Right renal pelvis (tissue), 4 donors: ENCODE results near the gene TBX21. TPM values are rescaled to one million over a fixed set of nuclear protein-coding genes. Genes with fewer than 3 reads are reported as not detected.

ENCODE experiments used
- DNase-seq, 4 donors: peaks; one replicate each; pipeline ENCODE4 v3.0.0-alpha.2; 2013; ENCODE audit warnings: low read depth in 4 of 4, low spot score in 3 of 4, missing footprints in 1 of 4
- polyA plus RNA-seq, 4 donors: library from polyadenylated mRNA; unstranded; fragments of 120-200 nt; gene quantifications; one replicate each; pipeline ENCODE4 v1.2.1, GENCODE V29; 2013; ENCODE audit not compliant: insufficient read length in 4 of 4

TBX21 gene
- polyA plus RNA-seq, 4 donors: 0.05 to 0.37 (median 0.11) TPM

DNA sequence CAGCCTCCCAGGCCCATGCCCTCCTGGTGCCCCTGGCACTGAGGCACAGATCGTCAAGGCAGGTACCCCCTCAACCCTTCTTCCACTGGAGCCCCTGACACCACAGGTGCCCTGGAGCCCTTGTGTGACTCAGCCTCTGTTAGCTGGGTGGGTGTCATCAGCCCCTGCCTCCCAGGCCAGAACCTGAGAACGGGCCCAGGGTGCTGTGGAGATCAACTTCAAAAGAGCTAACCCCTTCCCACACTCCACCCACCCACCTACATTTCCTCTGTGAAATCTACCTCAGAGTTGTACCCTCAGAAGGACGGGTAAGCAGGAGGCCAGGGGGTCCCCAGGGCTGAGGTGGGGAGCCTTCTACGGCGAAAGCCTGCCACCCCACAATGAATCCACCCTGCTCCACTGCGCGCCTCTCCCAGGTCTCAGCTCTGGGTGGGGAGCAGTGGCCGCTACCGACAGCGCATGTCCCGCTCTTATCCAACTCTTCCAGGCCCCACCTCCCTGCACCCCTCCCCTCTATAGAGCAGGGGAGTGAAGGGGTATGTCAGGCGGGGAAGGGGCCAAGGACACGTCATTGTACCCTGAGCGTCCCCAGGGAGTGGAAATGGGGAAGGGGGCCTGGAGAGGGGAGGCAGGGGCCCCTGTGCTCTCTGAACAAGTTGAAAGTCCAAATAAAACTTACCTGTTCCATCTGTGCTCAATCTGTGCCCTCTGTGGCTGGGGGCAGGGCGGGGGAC is 21.5 kb upstream of the TBX21 start:
- no peak for DNase-seq

DNA sequence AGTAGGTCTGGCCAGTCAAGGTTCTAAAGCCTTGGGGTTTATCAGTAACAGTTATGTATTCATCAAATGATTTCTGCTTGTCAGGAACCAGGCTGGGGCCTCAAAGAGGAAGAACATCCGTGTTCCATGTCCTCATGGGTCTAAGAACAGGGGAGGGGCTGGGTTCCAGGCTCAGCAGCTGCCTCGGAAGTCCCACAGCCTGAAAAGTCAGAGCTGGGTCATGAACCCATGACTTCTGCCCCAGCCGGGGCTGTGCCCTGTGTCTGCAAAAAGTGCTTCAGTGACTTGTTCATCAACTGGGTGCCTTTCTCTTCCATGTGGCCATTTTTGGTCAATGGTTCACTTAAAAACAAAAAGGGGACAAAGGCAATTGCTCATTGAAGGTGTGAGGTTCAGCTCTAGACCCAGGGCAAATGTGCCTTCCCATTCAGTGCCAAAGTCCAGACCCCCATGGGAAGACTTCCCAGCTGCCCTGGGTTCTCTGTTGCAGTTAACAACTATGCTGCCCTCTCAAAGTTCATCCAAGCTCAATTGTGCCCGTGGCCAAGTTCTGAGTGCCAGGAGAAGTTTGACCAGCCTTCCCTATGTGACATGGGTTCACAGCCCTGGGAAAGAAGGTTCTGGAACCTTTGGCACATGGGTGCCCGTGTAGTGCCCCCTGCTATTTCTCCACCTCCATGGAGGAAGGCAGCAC is 20.6 kb upstream of the TBX21 start:
- DNase-seq: no peak

DNA sequence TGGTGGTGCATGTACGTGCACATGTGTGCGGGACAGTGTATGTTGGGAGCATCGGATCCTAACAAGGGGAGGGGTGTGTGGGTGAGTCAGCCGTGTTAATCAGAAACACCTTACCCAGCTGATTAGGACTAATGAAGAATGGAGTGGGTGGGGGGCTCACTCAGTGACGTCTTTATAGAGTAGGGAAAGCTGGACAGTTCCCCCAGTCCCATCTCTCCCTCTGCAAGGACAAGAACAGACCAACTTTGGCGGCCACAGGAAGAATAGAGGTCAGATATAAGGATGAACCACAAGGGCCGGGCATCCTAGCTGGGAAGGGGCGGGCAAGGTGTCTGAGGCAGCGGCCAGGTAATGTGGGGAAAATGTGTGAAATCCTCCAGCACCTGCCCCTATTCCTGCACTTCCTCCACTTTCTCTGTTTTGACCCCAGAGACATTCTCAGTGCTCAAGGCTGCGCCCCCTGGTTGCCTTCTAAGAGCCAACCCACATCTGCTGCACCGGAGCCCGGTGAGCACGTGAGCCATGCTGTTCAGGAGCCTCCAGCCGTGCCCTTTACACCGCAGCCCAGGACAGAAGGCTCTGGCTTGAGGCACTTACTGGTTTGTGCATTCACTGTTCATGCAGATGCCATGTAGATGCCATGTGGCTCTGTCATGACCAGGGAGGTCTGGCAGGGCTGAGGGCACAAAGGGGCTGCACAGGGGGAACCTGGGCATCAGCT is 18.9 kb upstream of the TBX21 start:
- DNase-seq: no peak

DNA sequence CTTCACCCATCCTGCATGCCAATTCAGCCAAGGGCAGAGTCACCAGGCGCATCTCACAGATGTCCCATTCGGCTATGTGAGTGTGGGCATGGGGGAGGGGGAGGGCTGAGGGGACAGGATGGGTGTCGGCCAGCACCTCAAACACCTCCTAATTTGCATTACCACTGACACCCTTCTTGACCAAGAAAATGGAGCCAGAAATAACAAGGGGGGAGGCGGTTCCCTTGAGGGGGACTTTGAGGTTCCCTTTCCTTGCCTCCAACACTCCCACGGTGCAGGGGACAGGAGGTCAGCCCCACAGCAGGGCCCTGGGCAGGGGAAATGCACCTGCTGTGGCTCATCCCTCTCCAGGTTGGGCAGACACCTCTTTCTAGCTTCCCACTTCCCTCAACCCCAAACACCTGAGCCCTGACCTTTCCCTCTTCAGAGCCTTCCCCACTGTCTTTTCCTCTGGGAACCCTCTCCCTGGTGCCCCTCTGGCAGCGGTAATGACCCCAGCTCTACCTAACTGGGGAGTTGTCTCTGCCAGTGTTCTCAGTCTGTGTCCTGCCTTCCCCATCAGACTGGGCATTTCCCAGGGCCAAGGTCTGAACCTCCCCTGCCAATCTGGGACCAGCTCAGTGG is 18.2 kb upstream of the TBX21 start:
- DNase-seq: no peak

DNA sequence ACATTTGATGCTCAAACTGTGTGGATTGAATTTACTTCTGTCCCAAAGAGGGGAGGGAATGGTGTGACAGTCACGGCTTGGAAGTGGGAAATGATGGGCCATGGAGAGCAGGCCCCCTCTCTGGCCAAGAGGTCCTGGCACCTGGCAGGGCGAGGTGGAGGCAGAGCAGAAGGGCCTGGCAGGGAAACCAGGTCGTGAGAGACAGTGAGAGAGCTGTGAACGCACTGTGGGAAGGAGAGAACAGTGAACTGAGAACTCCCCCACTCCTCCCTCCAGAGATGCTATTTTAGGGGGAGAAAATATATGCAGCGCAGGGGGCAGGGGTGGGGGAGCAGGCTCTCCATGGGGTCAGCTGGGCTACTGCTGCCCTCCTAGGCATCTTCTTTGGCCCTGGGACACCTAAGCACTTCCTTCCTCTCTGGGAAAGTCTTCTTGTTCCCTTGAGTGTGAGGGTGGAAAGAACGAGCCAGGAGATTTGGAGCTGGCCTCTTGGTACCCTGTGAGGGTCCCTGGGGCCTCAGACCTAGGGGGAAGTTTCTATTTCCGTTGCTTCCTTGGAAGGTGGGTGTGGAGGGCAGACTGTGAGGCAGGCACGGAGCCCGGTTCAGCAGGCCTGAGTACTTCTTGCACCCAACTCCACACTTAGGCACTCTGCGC is 17.2 kb upstream of the TBX21 start:
- no peak for DNase-seq

DNA sequence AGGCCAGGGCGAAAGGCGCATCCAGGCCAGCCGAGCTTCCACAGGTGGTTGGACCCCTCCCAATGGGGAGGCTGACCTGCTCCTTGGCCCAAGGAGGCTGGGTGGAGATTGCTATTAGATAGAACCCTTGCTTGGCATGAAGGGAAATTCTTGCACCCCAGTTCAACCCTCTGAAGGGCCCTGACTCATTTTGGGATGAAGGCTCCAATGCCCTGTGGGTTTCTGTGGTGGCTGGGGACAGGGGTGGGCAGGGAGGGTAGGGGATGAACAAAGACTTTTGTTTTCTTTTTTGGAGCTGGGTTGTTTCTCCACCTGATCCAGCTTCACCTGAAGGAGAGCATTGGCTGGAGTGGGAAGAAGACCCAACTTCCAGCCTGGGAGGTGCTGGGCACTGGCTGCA is 16.7 kb upstream of the TBX21 start:
- no peak for DNase-seq

DNA sequence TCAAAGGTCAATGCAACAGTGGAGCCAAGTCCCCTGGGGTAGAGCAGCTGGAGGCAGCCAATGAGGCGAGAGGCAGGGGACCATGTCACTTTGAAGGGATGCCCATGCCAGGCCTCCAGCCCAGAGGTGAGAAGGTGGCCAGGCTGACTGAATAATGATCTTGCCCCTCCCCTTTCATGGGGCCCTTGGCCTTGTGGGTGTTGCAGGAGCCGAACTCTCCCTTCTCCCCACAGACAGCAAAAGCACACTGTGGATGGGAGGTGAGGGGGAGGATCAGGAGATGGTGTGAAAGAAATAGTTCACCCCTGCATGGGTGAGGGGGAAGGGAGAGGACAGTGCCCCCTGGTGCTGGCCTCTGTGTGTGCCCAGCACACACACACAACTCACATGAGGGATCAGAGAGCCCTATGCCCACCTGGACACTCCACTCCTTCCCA is 15.8 kb upstream of the TBX21 start:
- DNase-seq: no peak

DNA sequence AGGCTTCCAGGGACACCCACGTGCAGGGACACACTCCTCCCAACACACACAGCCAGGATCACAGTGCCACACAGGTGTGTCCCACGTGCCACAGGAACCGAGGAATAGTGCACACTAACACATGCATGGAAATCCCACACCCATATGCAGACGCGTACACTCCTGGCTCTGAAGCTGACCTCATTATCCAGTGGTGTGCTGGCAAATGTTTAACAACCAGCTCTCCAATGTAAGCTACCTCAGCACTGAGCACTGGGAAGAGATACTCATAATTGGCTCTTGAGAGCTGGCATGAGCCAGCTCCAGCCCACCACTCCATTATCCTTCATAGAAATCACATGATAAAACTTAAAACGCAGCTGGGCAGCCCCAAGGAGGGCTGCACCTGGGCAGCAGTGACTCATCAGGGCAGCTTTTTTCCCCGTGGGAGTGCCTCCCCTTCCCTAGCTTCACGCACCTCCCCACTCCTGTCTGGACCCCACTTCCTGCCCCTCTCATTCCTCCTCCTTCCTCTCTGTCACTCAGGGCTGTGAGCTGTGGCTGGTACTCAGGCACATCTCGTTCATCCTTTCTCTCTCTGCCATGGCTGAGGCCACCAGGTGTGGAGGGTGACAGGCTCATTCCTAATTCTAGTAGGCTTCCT is 14.9 kb upstream of the TBX21 start:
- DNase-seq: no peak

DNA sequence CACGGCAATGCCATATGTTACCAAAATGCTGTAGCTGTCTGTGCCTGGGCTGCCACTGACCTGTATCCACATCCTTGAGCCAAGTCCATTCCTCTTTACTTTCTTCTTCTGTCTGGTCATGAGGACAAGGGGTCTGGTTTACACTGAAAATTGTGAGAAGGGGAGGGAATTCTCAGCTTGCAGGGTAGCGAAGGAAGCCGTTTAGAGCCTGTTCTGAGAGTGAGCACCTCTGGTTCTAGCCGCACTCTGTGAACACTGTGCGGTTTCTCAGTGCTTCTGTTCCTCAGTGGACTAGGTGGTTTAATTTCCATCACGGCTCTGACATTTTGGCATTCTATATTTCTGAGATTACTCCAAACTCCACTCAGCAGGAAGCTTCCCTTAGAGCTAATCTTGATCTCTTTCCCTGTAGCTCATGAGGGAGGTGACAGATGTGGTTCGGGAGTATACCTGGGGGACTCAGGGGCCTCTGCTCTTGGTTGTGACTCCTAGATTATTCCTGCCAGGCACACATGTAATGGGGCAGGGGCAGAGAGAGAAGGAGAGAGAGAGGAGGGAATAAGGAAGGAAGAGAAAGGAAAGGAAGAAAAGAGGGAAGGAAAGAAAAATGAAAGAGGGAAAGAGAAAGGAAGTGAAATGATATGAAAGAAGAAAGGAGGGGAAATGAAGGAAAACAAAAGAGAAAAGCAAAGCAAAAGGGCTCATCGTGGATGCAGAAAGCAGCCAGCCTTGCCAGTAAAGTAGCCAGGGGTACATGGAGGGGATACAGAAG is 14.2 kb upstream of the TBX21 start:
- DNase-seq: no peak

DNA sequence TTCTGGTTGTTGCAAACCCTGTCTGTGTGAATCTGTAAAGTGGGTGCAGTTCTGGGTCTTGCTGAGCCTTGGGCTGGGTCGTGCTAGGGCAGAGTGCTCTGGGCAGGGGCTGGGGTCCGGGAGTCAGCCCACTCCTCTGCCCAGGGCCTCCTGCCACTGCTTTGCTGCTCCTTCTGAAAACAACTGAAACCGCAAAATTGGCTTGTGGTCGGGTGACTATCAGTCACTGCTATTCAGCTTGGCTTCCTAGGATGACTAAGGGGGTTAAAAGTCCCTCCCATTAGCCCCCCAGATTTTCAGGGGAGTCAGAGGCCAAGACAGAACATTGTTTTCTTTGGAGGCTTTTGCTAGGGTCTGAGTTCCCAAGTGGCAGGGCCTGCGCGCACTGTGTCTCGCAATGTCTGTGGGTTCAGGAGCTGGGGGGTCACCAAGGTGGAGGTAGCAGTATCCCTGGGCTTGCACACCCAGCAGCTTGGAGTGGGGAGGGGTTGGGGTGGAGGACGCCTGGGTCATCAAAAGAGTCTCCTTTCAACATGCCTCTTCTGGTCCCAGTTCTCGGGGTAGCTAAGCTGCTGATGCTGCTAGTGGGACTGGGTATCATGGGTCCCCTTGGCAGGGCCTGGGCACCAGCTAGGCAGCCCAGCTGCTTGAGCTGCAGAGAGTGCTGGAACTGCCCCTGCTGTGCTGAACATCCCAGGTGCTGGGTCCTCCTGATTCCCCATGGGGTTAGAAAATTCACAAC is 13.5 kb upstream of the TBX21 start:
- DNase-seq: no peak

DNA sequence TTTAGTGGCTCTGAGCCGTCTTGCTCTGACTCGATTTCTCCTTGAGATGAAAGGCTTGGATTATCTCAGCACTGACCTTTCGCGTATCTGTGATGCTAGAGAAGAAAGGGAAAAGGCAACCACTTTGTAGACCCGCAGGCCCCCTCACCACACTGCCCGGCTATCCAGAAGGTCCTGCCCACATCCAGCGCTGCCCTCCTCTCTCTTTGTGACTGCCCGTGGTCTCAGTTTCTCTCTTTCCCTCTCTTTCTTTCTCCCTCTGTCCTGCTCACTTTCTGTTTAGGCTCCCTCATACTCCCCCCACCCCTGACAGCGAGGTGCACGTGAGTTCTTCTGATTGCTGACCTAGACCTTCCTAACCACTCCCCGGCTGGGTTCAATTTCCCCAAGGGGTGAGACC is 12.8 kb upstream of the TBX21 start:
- no peak for DNase-seq

DNA sequence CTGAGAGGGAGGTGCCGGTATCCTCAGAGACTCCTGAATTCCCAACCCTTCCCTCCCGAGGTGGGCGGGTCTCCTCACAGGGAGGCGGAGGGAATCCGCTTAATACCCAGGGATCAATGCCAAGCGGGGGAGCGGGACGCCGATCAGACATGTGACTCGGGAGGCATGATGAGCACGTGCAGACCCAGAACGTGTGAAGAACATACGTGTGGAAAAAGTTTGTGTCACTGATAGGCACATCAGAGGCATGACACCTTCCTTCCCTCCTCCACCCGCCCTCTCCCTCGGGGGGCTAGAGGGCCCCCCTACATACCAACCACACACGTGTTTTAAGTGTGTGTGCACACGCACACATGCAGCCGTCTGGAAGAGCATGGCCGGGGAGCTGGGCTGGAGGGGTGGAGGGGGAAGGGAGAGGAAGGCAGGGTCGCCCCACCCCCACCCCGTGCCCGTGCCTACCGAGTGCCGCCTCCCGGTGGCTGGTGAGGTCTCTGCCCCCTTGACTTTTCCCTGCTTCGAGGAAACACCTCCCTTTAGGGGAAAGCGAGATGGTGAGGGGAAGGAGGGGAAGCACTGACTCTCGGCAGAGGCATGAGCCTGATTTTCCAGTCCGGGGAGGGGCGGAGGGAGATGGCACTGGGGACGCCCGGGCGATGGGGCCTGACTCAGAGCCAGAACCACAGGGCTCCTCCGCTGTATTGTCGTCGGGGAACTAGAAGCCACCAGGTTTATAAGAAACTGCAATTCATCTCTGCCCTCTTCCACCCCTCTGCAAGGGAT is 12.1 kb upstream of the TBX21 start:
- DNase-seq: no peak

DNA sequence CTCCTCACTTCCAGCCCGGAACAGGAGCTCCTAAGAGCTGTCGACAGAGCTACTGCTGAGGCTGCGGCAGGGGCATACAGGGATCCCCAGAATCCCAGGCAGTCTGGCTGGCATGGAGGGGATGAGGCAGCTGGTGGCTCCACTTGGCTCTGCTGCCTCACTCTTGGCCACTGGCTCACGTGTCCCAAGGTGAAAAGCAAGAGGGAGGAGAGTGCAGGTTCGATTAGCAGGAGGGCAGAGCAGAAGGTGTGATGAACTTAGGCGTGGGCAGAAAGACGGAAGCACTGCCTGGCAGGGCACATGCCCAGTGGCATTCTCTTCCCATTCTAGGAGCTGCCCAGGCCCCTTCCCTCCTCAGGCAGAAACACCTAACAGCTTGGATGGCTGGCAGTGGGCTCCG is 11.3 kb upstream of the TBX21 start:
- no peak for DNase-seq

DNA sequence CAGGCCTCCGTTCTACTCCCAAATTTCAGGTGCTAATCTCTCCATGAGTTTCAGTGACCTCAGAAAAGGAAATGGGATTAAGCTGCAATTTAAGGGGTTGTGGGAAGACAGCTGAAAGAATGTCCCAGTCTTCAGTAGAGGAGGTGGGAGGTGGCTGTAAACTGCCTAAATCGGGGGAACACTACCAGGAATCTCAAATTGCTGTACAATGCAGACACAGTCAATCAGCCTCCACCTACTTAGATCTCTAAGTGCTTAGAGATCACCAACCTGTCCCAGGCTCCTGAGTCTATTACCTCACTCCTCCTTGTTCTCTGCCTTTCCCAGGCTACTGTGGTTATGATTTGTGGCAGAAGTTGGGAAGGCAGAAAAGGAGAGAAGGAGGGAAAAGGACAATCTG is 8.3 kb upstream of the TBX21 start:
- DNase-seq: no peak

DNA sequence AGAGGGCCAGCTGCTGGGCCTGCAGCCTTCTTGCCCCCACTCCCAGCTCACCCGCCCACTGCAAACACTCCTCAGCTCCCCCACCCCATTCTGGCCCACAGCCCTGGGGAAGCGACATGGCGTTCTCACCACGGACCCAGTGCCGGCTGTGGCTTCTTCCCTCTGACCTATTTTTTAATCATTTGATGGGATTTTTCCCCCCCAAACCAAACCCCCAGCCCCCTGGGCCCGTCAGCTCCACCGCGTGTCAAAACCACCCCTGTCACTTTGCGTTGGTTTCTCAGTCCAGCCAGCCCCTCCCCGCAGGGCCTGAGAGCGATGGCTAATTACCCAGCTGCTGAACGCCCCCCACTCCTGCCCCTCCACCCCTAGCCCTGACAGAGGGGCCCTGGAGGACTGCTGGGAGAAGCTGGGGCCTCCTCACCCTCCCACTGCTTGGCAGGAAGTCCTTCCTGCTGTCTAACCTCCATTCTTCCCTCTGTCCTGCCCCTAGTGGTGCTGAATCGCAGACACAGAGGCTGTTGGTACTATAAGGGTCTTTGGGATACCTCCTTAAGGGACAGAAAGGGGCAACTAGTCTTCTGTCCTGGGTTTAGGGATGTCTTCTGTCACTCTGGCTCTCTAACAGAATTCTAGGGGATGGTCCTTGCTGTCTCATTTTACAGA is 7.5 kb upstream of the TBX21 start:
- DNase-seq: no peak

DNA sequence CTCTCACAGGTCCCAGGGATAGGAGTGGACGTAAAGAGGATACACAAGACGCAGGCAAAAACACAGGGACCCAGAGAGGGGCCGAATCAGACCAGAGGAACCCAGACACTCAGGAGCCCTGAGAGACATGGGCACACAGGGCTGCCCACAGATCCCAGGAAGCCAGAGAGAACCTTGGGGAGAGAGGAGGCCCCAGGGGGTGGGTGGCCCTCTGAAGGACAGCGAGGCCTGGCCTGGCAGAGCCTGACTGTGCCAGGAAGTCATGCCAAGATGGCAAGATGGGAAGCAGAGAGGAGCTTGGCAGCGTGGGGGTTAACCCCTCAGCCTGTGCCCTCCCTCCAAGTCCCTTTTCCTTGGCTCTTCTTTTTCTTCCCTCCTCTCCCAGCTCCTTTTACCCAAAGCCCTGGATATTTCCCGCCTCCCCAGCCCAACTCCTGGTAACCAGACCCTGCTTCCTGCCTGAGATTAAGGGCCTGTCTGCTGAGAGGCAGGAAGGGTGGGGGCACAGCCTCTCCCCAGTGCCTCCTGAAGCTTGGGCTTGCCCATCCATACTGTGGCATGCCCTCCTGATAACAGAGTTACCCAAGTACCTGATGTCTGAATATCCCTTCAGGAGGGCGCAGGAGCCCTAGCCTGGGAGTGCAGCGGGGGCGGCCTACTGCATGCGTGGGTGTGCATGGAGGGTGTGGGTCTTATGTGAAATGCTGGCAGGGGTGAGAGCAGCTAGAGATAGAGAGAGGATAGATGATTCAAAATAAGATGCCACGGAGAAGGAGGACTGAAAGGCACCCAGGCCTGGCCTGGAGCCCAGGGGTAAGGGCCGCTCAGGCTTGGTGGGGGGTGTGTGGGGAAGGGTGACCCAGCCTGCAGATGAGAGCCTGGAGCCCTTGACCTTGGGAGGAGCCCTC is 6.0 kb upstream of the TBX21 start:
- no peak for DNase-seq

DNA sequence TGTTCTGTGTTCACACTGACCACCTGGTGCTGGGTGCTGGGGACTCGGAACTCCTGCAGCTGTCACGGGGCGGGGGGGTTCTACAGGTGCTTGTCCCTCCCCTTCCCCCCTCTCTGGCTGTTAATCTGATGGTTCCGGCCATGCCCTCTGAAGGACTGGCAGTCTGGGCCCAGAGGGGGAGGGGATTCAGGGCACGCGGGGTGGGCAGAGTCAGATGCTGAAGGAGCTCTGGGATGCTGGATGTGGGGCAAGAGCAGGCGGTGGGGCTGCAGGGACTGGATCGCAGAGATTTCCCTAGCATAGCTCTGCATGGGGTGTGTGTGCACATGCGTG is 5.4 kb upstream of the TBX21 start:
- DNase-seq: no peak
